Measurements from ENCODE around the gene STPG3.
A peak's percentile ranks its signal among the peaks of the same experiment; 100 is the strongest.

The STPG3 gene

GRCh38 chr9:137218754-137219271, 32.3 kb upstream of the STPG3 start:
- no peak for TF ChIP-seq CTCF (conservative IDR thresholded peaks at IDR 0.05; ENCODE audit: low read length)
- H3K4me3 ChIP-seq (ENCODE audit: low read length) = no peak overlapping the region
- no peak for DNase-seq (ENCODE audit: low read depth)

GRCh38 chr9:137219757-137220316, 31.2 kb upstream of the STPG3 start:
- DNase-seq (ENCODE audit: low read depth) = no peak
- TF ChIP-seq CTCF (conservative IDR thresholded peaks at IDR 0.05; ENCODE audit: low read length) = no peak
- H3K4me3 ChIP-seq (ENCODE audit: low read length) = no peak overlapping the region

DNA sequence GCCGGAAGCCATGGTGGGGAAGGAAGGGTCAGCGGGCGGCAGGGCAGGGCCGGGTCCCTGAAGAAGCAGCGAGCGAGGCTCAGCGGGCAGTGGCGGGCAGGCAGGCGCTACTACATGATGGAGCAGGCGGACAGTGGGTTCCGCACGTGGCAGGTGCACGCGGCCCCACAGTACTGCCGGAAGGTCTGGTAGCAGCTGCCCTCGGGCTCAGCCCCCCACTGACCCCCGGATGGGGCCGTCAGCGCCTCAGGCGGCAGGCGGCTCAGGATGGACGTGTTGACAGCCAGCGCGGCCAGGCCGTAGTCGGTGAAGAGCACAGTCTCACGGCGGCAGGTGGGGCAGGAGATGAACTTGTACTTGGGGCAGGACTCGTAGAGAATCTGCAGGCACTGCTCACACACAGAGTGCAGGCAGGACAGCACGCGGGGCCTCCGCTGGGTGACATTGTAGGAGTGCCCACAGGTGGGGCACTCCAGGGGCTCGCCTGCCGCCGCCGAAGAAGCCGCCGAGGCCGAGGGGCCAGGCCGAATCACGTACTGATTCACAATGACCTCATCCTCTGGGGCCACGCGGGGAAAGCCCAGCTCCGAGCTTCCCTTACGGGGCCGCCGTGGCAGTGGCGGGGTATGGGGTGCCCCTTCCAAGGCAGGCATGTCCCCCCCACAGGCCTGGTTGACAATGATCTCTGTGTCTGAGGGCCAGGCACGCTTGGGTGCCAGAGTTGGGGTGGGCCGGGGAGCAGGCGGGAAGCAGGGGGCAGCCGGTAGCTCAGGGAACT, 30.6 kb upstream of the STPG3 start:
- no peak for DNase-seq (ENCODE audit: low read depth)
- TF ChIP-seq CTCF (conservative IDR thresholded peaks at IDR 0.05; ENCODE audit: low read length) = no peak
- no peak overlapping the region for H3K4me3 ChIP-seq (ENCODE audit: low read length)

DNA sequence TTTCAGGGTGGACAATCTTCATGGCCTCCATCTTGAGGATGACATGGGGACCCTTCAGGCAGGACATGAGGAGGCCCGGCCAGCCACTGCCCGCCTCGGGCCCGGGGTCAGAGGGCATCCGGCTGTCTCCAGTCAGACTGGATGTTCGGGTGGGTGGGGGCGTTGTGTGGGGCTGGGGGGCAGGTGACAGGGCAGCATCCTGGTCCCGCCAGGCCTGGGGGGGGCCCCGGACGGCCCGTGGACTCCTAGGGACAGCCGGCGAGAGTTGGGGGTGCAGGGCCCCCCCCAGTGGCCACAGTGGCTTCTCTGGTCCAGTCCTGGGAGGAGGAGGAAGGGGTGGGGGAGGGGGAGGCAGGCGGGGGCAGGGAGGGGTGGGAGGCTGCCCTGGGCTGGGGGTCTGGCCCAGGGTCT, 30.0 kb upstream of the STPG3 start:
- no peak for TF ChIP-seq CTCF (conservative IDR thresholded peaks at IDR 0.05; ENCODE audit: low read length)
- no peak overlapping the region for H3K4me3 ChIP-seq (ENCODE audit: low read length)
- no peak for DNase-seq (ENCODE audit: low read depth)

- DNase-seq (ENCODE audit: low read depth) = no peak
- peak overlapping the region; percentile 27 for H3K4me3 ChIP-seq (ENCODE audit: low read length)
- TF ChIP-seq CTCF (conservative IDR thresholded peaks at IDR 0.05; ENCODE audit: low read length) = no peak
Measured at GRCh38 chr9:137221506-137222111, 29.5 kb upstream of the STPG3 start.

- DNase-seq (ENCODE audit: low read depth) = no peak
- no peak for TF ChIP-seq CTCF (conservative IDR thresholded peaks at IDR 0.05; ENCODE audit: low read length)
- peak within 1 kb of the TSS; percentile 84 for H3K4me3 ChIP-seq (ENCODE audit: low read length)
Measured at GRCh38 chr9:137222190-137223077, 28.7 kb upstream of the STPG3 start, which contains the start of gene RNF208. Gene RNF208, minus strand, starts transcription at chr9:137222240. Its CDS starts 1,028 bp downstream, at chr9:137221212.

Measured in AG10803 (cell line).